SU-DHL-6 (cell line): ENCODE data around the gene PELI1.
"Not testable (repeated sequence)": the region's sequence is repeated elsewhere in the genome, so short reads cannot be mapped to it uniquely, and the experiment has no call there.

Source experiments
- H2AFZ ChIP-seq: fragments of 200-600 bp; sonication (generic); 2 replicates; pipeline ENCODE4 v1.6.1; 2014; ENCODE audit warnings: low read depth, mild to moderate bottlenecking, moderate library complexity, mixed read lengths, antibody characterized with exemption, low read length; ENCODE audit not compliant: severe bottlenecking
- H3F3A ChIP-seq: fragments of 200-600 bp; shearing (Covaris generic); 2 replicates; pipeline ENCODE4 v1.6.0; 2016; ENCODE audit warnings: antibody characterized with exemption, mild to moderate bottlenecking; ENCODE audit not compliant: insufficient read depth
- H3K27ac ChIP-seq: fragments of 200-600 bp; sonication (generic); 2 replicates; pipeline ENCODE4 v1.5.1; 2016; ENCODE audit warnings: low read depth, mild to moderate bottlenecking, low read length, moderate library complexity, mixed read lengths
- H3K27me3 ChIP-seq: fragments of 200-600 bp; sonication (generic), shearing (Covaris generic); 2 replicates; pipeline ENCODE4 v1.6.0; 2014; ENCODE audit warnings: mild to moderate bottlenecking, low read length
- H3K36me3 ChIP-seq: fragments of 200-600 bp; sonication (generic); 2 replicates; pipeline ENCODE4 v1.6.1; 2014; ENCODE audit warnings: mild to moderate bottlenecking, low read length, mixed read lengths
- H3K4me2 ChIP-seq: fragments of 300-600, 200-600 bp; shearing (Covaris generic), sonication (generic); 2 replicates; pipeline ENCODE4 v1.6.0; 2014; ENCODE audit warnings: low read length, low read depth, mild to moderate bottlenecking; ENCODE audit not compliant: poor library complexity, severe bottlenecking
- H3K4me3 ChIP-seq: fragments of 200-600 bp; sonication (generic); 2 replicates; pipeline ENCODE4 v1.5.1; 2014; ENCODE audit warnings: antibody characterized with exemption, low read length, mild to moderate bottlenecking, mixed read lengths; ENCODE audit not compliant: insufficient read depth, poor library complexity, severe bottlenecking
- H3K79me2 ChIP-seq: fragments of 200-600 bp; sonication (generic); 2 replicates; pipeline ENCODE4 v1.6.1; 2014; ENCODE audit warnings: mild to moderate bottlenecking, low read length, moderate library complexity; ENCODE audit not compliant: insufficient read depth
- H3K9ac ChIP-seq: fragments of 200-600 bp; sonication (generic); 2 replicates; pipeline ENCODE4 v1.7.0; 2014; ENCODE audit warnings: mild to moderate bottlenecking, low read length
- H3K9me2 ChIP-seq: fragments of 200-600 bp; sonication (generic); replicated peaks from 2 replicates; pipeline ENCODE4 v1.6.1; 2014; ENCODE audit warnings: low read length; ENCODE audit not compliant: insufficient read depth
- H3K9me3 ChIP-seq: fragments of 200-600 bp; sonication (generic); 2 replicates; pipeline ENCODE4 v1.6.1; 2014; ENCODE audit warnings: low read length, mixed read lengths; ENCODE audit not compliant: insufficient read depth
- H4K20me1 ChIP-seq: fragments of 200-600 bp; sonication (generic); 2 replicates; pipeline ENCODE4 v1.6.1; 2014; ENCODE audit warnings: low read depth, mild to moderate bottlenecking, antibody characterized with exemption, low read length, moderate library complexity, mixed read lengths
- CTCF ChIP-seq: fragments of 200-600 bp; sonication (generic); IDR thresholded peaks from one replicate; pipeline ENCODE4 v1.5.1; 2017; ENCODE audit warnings: antibody characterized with exemption, mild to moderate bottlenecking, low read length, moderate library complexity; ENCODE audit not compliant: insufficient read depth, poor library complexity, severe bottlenecking
- EZH2phosphoT487 ChIP-seq: fragments of 200-600 bp; sonication (generic), shearing (Covaris generic); conservative IDR thresholded peaks from 2 replicates; pipeline ENCODE4 v1.6.1; 2018; ENCODE audit warnings: mild to moderate bottlenecking, antibody characterized with exemption, low read length, moderate library complexity, mixed read lengths

PELI1 gene

GRCh38 chr2:64104933-64105332 lies 39.3 kb downstream of the PELI1 start:
- no peaks in the 10 kb centered on the region for H4K20me1 ChIP-seq
- peaks cover 54% of the 10 kb centered on the region for H3K79me2 ChIP-seq
- no peak overlapping the region for H2AFZ ChIP-seq
- peaks cover 33% of the 10 kb centered on the region for H3K36me3 ChIP-seq
- H3K9me3 ChIP-seq: no peaks in the 10 kb centered on the region
- H3K4me3 ChIP-seq: no peak overlapping the region
- peaks cover 95% of the 10 kb centered on the region for H3F3A ChIP-seq
- H3K27ac ChIP-seq: peak overlapping the region; percentile 100
- H3K27me3 ChIP-seq: no peaks in the 10 kb centered on the region
- H3K9ac ChIP-seq: no peak overlapping the region
- no peak for TF ChIP-seq CTCF
- no peak for TF ChIP-seq EZH2phosphoT487
- no peaks in the 10 kb centered on the region for H3K9me2 ChIP-seq
- H3K4me2 ChIP-seq: peak overlapping the region; percentile 93

- not testable (repeated sequence) for H3K27me3 ChIP-seq, H3K9me3 ChIP-seq, H3K9me2 ChIP-seq, H4K20me1 ChIP-seq, H3K4me3 ChIP-seq, H2AFZ ChIP-seq
- peak overlapping the region; percentile 100 for H3K27ac ChIP-seq
- H3K36me3 ChIP-seq: peaks cover 48% of the 10 kb centered on the region
- H3F3A ChIP-seq: peaks cover 95% of the 10 kb centered on the region
- H3K4me2 ChIP-seq: peak overlapping the region; percentile 93
- H3K9ac ChIP-seq: peak overlapping the region; percentile 46
- H3K79me2 ChIP-seq: peaks cover 51% of the 10 kb centered on the region
These were observed 41.5 kb downstream of the PELI1 start for GRCh38 chr2:64102736-64103135.

GRCh38 chr2:64101141-64101591 lies 43.1 kb downstream of the PELI1 start:
- peaks cover 54% of the 10 kb centered on the region for H3K36me3 ChIP-seq
- H3K4me3 ChIP-seq: peak overlapping the region; percentile 24
- no peak for TF ChIP-seq EZH2phosphoT487
- TF ChIP-seq CTCF: no peak
- H3K79me2 ChIP-seq: peaks cover 44% of the 10 kb centered on the region
- no peaks in the 10 kb centered on the region for H3K9me2 ChIP-seq
- H3K4me2 ChIP-seq: peak overlapping the region; percentile 93
- H3K27ac ChIP-seq: peak overlapping the region; percentile 100
- H4K20me1 ChIP-seq: no peaks in the 10 kb centered on the region
- H3K9ac ChIP-seq: peak overlapping the region; percentile 46
- H3K9me3 ChIP-seq: no peaks in the 10 kb centered on the region
- no peaks in the 10 kb centered on the region for H3K27me3 ChIP-seq
- H3F3A ChIP-seq: peaks cover 99% of the 10 kb centered on the region
- H2AFZ ChIP-seq: no peak overlapping the region

- Histone ChIP-seq H3K27ac (peak overlapping the region; percentile 100), H3F3A (peaks cover 97% of the 10 kb centered on the region), H3K9ac (peak overlapping the region; percentile 46), H3K36me3 (peaks cover 56% of the 10 kb centered on the region), H3K79me2 (peaks cover 44% of the 10 kb centered on the region), H3K4me2 (peak overlapping the region; percentile 97)
- not testable (repeated sequence) for H4K20me1 ChIP-seq, H3K9me3 ChIP-seq, H3K4me3 ChIP-seq, H2AFZ ChIP-seq, H3K27me3 ChIP-seq, H3K9me2 ChIP-seq
These were observed 43.6 kb downstream of the PELI1 start for GRCh38 chr2:64100584-64100983.
